Renal cortex interstitium (tissue), 11 donors: ENCODE data around the gene PIEZO2. TPM values are rescaled to one million over a fixed set of nuclear protein-coding genes. Genes with fewer than 3 reads are reported as not detected.

Experiments
- DNase-seq, 11 donors: peaks; one replicate each; pipeline ENCODE4 v3.0.0-alpha.2; 2013; ENCODE audit warnings: low read depth in 9 of 11, low spot score in 4 of 11; ENCODE audit errors: extremely low read depth in 1 of 11
- polyA plus RNA-seq, 3 donors: library from polyadenylated mRNA; unstranded; fragments of 120-200 nt; gene quantifications; one replicate each; pipeline ENCODE4 v1.2.1, GENCODE V29; 2013; ENCODE audit not compliant: insufficient read length in 3 of 3

PIEZO2 gene
- polyA plus RNA-seq, 3 donors, result 13.6 to 21.5 (median 17.9) TPM

DNA sequence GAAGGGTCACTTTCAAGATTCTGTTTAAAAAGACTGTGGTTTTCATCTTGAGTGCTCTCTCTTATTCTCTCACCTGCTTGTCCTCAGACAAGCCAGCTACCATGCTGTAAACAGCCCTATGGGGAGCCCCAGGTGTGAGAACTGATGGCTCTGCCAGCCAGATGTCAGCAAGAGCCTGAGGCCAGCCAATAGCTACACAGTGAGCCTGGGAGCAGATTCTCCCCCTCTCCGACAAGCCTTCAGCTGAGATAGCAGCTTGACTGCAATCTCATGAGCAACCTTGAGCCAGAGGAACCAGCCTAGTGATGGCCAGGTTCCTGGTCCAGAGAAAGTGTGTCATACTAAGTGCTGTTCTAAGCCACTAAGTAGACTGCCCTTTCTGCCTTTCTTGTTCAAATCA is 351.5 kb downstream of the PIEZO2 start:
- DNase-seq, result no peak

DNA sequence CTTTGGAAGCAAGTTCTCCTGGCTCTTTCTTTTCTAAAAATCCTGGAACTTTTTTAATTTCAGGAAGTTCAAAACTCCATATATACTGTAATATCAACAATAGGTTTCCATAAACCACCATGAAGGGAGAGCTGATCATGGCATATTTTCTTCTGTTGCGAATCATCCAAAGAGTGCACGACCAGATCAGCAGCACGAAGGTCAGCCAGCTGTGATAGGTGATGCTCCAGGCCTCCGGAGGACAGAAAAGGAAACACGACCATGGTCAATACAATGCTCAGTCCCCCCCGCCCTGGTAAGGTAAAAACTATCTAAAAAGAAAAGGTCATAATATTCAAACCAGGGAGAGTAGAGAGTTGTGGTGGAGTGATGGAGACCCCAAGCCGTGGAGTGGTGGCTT is 354.6 kb downstream of the PIEZO2 start:
- no peak for DNase-seq

DNA sequence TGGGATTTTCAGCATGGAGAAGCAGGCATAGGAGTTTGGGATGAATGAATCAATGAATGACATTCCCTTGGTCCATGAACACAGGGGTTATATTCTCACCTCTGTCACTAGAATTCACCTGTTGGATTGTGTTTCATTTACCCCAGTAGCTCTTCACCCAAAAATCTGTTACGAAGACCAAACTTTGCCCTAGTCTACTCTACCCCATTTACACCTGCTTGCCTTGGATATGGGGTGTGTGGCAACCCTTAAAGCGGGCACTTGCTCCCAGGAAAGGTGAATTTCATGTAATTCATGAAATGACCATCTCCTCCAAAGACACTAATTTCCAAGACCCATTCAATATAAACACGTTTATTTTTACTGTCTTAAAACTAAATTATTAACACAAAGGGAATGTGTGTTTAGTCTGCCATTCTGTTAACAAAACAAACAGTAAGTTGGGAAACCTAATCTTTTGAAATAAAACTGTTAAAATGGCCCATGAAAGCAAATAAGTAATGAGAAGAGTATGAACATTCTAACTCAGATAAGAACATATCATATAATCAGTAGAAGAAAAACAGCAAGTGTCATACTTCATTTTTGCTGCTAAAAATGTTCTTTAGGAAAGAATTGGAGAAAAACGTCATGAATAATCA is 355.5 kb downstream of the PIEZO2 start:
- DNase-seq, result no peak

DNA sequence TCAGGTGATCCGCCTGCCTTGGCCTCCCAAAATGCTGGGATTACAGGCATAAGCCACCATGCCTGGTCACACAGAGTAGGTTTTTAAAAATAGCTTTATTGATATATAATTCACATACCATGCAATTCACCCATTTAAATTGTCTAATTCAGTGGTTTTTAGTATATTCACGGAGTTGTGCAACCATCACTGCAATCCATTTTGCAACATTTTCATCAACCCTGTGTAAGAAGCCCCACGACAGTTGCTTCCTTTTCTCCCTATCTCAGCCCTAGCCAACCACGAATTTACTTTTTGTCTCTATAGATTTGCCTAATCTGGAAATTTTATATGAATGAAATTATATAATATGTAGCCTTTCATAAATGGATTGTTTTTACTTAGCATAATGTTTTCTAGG is 357.2 kb downstream of the PIEZO2 start:
- DNase-seq, result no peak

DNA sequence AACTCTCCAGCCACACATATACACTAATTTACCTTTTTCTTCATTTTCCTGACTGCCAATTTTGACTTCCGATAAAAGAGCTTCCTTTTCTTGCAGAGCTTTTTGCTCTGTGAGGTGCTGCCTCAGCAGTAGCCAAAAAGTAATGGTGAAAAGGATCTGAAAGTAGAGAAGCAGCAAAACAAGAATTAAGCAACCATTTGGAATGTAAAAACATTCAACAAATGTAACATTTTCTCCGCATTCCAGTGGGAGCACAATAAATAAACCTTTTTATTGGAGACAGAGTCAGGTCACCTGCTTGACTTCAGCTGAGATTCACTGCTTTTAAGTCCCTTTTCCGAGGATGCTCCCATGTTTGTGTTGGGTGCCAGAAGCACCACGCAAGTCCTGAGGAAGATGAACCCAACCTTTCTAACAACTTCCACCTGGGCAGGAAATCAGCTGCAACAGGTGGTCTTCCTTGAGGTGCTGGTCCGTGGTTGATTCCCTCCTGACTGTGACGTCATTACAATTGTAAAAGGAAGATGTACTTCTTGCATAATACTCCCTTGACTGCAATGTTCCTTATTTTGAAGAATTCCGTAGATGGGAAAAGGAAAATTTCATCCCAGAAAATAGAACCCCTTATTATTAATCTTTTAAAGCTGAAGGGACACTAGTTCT is 358.1 kb downstream of the PIEZO2 start:
- DNase-seq, result no peak

DNA sequence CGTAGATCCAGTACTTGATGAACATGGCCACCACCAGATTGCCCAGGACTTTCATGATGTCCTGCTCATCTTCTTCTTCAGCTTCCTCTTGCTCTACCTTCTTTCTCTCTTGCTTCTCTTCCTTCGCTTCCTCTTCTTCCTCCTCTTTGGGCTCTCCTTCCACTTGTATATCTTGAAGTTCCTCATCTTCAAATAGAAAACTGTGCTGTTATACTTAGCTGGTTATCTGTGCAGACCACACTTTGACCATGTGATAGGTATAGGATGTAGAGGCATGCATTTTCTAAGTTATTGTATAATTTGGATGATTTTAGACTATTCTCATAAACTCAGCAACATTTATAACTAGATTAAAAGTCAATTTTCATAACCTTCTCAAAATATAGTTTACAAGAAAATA is 360.2 kb downstream of the PIEZO2 start:
- DNase-seq, result no peak

DNA sequence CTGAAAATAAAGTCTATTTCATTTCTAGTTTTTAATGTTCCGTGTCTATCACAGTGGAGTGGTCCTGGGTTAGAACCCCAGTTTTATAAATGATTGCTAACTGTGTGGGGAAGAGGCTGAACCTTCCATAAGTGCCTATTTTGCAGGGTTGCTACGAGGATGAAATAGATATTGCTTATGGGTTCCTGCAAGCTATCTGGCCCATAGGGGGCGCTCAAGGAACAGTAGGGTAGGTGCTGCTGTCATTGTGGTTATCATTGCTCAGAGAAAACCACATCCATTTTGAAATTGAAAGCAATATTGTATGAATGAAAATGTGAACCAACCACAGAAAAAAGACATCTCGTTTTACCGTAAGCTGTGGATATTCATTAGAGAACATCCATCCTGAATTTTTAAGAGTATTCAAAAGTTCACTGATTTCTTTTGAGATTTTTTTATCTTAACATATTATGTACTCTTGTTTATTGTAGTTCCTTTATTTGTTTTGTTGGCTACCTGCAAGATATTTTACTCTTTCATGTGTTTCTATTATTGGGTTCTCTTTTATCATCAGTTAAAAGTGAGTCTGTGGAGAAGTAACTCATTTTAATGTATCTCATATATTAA is 362.0 kb downstream of the PIEZO2 start:
- peak in 8 of 11 donors; percentile 15 to 40 (median 29) for DNase-seq

DNA sequence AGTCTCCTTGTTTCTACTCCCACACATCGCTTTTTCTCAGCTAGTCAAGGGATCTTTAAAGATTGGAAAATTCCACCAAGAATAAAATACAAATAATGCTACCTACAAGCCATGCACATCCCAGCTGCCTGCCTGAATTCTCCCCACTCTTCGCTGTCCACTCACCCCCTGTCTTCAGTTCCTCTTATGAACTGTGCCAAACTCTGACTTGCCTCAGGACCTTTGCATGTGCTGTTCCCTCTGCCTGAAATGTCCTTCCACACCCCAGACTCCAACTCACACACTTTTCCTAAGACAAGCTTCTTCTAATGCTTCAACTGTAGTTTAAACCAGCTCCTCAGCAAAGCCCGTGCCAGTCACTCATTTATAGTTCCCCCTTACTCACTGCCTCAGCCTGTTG is 363.6 kb downstream of the PIEZO2 start:
- no peak for DNase-seq

DNA sequence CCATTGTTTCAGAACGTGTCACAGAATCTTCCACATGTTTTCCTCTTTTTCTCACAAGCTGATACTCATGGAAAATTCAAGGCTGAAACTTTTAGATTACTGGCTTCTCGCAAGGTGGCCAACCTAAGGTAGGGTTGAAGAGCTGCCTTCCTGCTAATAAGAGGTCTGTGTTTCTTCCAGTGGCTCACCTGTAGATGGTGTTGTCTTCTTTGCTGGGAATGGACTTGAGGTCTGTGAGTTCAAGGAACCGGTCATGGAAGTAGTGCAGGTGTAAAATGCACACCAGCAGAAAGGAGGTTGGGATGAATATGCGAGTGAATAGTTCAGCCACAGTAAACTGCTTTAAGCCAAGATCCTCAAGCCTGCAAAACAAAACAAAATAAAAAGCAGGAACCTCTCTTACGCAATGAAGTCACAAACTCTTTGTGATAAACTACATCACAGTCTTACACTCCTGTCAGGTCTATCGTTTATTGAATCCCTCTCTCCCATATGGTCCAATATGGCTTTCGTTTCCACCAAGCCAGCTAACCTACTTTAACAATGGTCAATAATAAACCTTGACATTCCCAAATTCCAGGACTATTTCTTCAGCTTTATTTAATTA is 364.7 kb downstream of the PIEZO2 start:
- no peak for DNase-seq

DNA sequence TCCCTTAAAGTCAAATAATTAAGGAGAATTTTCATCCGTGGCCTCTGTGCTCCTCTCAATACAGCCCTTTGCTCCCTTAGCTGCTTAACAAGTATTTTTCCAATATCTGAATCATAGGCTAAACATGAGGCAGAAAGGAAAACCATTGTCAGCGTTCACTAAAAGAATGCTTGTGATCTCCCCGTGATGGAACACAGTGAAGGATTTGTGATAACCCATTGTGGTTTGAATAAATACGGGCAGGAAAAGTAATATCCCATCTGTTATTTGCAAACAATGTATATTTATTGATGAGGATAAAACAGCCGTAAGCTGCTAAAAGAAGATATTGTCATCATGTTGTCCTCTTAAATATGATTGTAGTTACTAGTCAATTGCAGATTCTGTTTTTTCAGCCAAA is 365.4 kb downstream of the PIEZO2 start:
- no peak for DNase-seq

DNA sequence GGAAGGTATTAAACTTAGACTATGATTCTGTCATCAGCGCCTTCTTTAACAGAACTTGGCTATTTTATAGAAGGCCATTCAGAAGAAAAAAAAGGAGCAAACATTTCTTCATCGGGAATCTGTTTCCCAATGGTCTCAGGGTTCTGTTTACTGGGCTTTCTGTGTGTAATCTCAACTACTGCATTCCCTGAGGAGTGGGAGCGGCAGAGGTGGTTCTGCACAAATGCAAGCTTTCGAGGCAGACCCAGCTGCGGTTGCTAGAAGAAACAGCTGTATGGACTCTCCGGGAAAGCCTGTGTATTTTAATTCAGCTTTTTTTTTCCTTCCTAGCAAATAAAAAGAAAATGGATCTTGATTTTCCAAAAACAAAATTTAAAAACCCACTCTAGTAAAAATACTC is 372.9 kb downstream of the PIEZO2 start:
- DNase-seq, result no peak

DNA sequence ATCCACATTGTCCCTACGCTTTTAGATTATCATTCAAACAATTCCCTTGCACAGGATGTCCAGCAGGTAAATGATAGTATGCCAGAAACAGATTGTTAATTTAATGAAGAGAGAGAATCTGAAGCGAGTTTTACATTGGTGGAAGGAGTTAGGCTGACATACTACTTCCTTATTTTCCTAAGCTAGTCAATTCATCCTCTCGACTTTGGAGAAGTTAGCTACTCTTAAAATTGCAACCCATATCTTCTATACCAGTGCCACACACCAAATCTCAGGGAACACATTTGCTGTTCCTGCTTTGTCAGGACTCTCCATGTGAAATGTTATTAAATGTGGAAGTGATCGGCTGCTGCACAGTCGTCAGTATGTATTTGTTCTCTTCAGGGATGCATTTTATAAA is 374.3 kb downstream of the PIEZO2 start:
- no peak for DNase-seq

DNA sequence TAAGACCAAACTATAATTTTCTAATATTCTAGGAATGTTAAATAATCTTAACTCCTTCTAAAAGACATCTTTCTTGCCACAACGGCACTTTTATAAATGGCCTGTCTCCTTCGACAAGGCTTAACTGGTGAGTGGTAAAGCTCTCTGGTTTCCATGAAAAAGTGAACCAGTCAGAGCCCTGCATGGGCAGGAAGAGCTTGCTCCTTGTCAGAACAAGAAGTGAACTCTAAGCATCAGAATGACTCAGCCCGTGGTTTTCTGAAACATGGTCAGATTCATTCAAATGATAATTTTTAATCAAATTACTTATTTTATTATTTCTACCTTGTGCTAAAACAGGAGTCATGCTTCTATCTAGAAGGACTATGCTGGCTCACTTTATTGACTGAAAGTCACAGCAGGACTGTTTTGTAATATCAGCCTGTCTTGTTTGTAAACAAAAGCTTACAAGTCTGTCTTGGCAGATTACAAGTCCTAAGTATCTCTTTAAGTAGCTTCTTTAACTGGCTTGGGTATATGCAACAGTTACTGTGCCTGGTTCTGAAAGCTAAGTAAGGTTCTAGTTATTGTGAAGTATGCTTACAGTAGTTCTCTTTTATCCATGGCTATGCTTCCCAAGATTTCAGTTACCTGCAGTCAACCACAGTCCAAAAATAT is 378.2 kb downstream of the PIEZO2 start:
- no peak for DNase-seq

DNA sequence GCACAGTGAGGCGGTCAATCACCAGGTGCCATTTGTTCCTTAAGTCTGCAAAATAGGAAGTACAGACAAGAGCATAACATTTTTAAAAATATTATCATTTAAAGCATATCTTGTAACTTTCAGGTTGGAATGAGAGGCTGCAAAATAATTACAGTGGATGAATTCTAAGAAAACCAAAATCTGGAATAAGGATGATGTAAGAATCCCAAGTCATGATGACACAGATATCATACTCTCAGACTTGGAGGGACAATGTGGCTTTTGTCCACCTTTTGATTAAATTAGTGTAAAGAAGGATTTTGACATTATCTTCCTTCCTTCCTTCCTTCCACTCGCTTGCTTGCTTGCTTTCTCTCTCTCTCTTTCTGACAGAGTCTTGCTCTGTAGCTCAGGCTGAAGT is 379.1 kb downstream of the PIEZO2 start:
- DNase-seq, result no peak

DNA sequence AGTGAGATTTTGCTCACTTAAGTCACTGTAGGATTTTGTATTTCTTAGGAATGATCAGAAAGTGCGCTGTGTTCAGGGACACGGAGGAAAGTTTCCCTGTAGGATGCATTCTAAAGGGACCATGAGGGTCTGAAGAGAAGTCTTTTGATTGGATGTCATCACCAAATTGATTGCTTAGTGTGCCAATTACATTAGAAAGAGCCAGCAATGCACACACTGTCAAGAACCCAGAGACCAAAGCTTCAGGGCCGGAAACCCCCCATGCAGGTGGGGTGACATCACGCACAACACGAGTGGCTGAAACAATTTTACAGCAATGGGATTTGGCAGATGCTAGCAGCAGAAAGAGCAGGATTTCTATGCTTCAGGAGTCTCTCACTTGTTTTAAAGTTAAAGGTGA is 381.1 kb downstream of the PIEZO2 start:
- no peak for DNase-seq

DNA sequence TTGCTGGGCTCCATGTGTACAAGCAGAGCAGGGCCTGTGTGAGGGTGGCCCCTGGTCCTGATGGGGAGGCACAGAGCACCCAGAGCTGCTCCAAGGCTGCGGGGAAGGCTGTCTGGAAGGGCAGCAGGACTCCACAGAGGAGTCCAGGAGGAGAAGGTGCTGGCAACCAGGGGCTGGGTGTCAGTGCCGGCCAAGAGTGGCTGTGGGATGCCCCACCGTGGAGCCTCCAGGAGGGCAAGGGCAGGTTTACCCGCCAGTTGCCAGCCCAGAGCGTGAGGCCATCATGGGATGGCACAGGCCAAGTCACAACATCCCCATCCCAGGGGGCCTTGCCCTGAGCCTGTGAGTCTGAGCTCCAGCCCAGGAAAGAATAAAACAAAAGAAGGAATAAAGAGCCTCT is 381.7 kb downstream of the PIEZO2 start:
- no peak for DNase-seq

DNA sequence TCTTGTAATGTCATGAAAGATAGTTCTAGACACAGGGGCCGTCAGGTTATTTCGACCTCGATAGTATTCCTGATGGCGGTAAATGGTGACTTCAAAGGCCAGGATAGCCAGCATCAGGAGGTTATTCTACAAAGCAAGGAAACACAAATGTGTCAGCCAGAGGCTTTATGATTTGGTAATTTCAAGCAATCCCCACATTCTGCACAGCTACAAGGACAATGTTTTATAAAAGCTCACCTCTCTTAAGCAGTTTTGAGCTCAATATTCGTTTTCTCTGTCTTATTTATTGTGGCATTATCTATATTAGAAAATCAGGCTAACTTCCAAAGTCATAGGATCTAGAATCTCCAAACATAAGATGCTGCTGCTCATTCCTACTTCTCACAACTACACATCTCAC is 388.4 kb downstream of the PIEZO2 start:
- DNase-seq, result no peak

DNA sequence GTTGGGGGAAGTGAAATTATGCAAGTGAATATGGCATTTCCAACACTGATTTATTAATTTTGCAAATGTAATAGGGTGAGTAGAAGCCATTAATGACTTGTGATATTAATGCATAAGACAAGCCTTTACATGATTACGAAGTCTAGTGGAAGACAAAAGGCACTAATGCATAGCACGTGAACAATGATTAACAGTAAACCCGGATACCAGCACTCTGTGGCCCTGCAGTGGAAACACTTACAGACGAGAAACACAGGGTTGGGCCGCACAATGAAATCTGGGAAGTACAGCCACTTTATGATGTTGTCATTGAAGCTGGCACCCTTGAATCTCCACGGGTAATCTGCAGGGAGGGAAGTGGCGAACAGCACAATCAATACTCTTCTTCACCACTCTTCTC is 390.1 kb downstream of the PIEZO2 start:
- DNase-seq, result no peak

DNA sequence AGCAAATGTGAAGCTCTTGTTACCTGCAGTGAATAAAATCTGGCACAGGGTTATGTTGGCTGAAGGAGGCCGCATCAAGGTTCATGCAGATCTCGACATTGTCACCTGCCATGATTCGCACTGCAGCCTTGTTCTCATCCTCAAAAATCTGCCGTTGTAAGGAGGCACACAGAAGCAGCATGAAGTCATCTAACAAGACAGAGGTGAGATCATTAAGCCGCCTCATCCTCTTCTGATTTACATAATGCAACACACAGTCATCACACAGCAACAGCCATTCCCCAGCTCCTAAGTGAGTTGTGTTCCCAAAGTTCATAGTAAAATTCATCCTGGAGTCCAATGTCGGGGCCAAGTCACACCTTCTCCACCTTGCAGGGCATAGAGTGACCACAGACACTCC is 391.4 kb downstream of the PIEZO2 start:
- no peak for DNase-seq

DNA sequence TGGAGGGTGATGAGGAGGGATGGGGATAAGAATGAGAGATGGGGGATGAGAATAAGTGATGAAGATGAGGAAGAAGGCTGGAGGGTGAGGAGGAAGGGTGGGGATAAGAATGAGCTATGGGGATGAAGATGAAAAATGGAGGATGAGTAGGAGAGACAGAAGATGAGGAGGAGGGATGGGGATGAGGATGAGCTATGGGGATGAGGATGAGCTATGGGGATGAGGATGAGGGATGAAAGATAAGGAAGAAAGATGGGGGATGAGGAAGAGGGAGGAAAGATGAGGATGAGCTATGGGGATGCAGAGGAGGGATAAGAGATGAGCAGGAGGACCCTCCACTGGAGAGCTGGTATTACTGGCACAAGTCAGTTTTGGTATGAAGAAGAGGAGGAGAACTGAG is 392.0 kb downstream of the PIEZO2 start:
- no peak for DNase-seq
